Breast epithelium (tissue), 3 donors: Measurements from ENCODE around the gene DNM1.

Experiments
- POLR2A ChIP-seq: fragments of 450-650 bp; IDR thresholded peaks from one replicate; pipeline ENCODE4 v1.6.1; 2016; ENCODE audit warnings: antibody characterized with exemption, mild to moderate bottlenecking, moderate library complexity
- POLR2AphosphoS5 ChIP-seq, 3 donors: sonication (generic); formaldehyde crosslinking; IDR thresholded peaks; one replicate each; pipeline ENCODE4 v1.6.1; 2017; ENCODE audit warnings: antibody characterized with exemption in 3 of 3
- TF ChIP-seq, protein P1 (sequence below), 3 donors: fragments of 450-650 bp; IDR thresholded peaks; one replicate each; pipeline ENCODE4 v1.5.1; 2016 to 2017; ENCODE audit warnings: antibody characterized with exemption in 3 of 3, mild to moderate bottlenecking in 3 of 3, moderate library complexity in 3 of 3

DNA sequence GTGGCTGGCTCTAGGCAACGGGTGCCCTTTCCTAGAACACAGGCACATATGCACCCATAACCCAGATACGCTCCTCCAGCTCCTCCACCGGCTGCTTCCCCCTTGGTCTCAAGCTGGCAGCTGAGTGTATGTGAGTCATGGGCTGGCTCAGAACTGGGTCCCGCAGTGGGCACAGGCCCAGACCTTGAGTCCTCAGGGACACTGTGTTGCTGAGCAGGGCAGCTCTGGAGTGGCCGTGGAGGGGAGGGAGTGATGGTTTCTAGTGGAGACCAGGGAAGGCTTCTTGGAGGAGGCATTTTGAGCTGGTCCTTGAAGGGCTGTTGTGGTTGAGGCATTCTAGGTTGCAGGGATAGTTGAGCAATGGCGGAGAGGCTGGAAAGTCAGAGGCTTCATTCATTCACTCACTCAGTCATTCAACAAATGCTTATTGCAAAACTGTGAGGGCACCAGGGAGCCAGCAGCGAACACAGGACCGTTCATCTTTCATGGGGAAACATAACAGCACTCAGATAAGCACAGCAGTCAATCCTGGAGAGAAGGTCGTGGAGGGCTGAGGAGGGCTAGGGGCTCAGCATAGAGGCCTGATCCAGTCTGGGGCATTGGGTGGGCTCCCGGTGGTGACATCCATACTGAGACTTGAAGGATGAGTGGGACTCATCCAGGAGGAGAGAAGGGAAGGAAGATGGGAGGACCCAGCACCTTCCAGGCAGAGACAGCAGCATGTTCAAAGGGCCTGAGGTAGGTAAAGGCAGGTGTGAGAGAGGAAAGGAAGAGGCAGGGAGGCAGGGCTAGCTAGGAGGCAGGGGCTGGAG lies 40.8 kb upstream of the DNM1 start:
- TF ChIP-seq, protein P1, sequence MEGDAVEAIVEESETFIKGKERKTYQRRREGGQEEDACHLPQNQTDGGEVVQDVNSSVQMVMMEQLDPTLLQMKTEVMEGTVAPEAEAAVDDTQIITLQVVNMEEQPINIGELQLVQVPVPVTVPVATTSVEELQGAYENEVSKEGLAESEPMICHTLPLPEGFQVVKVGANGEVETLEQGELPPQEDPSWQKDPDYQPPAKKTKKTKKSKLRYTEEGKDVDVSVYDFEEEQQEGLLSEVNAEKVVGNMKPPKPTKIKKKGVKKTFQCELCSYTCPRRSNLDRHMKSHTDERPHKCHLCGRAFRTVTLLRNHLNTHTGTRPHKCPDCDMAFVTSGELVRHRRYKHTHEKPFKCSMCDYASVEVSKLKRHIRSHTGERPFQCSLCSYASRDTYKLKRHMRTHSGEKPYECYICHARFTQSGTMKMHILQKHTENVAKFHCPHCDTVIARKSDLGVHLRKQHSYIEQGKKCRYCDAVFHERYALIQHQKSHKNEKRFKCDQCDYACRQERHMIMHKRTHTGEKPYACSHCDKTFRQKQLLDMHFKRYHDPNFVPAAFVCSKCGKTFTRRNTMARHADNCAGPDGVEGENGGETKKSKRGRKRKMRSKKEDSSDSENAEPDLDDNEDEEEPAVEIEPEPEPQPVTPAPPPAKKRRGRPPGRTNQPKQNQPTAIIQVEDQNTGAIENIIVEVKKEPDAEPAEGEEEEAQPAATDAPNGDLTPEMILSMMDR (IDR thresholded peaks at IDR 0.05) = no peak
- no peak for TF ChIP-seq POLR2AphosphoS5 (IDR thresholded peaks at IDR 0.05)
- no peak for TF ChIP-seq POLR2A
